ENCODE data around the gene PEX16.

DNA sequence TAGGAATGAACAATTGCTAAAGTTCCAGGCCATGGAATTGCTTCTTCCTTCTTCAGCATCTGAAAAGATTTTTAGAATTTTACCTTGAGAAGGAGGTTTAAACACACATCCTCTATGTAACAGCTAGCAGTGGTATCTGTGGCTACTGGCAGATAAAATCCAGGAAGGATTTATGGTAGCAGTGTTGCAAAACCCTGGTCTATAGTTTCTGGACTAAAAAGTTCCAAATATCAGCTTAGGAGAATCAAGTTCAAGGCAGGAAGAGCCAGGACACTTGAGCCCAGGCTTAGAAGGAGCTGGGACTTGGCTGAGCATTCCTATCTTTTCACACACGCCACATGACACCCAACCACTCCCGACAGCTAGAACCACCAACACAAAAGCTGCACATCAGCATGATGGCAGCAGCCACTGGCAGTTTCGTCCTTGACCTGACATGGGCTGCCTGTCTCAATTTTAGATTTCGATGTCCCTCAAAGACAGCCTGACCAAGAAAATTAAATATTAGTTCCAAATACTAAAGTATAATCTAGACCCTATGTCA, 18.9 kb upstream of the PEX16 start:
- TF ChIP-seq, protein P1, sequence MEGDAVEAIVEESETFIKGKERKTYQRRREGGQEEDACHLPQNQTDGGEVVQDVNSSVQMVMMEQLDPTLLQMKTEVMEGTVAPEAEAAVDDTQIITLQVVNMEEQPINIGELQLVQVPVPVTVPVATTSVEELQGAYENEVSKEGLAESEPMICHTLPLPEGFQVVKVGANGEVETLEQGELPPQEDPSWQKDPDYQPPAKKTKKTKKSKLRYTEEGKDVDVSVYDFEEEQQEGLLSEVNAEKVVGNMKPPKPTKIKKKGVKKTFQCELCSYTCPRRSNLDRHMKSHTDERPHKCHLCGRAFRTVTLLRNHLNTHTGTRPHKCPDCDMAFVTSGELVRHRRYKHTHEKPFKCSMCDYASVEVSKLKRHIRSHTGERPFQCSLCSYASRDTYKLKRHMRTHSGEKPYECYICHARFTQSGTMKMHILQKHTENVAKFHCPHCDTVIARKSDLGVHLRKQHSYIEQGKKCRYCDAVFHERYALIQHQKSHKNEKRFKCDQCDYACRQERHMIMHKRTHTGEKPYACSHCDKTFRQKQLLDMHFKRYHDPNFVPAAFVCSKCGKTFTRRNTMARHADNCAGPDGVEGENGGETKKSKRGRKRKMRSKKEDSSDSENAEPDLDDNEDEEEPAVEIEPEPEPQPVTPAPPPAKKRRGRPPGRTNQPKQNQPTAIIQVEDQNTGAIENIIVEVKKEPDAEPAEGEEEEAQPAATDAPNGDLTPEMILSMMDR (IDR thresholded peaks at IDR 0.05): no peak
- TF ChIP-seq POLR2A (IDR thresholded peaks at IDR 0.05) (no peak), POLR2AphosphoS5 (IDR thresholded peaks at IDR 0.05; ENCODE audit: insufficient read depth in 1 of 2, low read depth in 1 of 2) (no peak)

All from vagina (tissue), 2 donors.